Adipose tissue (tissue), 3 donors: ENCODE data around the gene PJVK. TPM values are rescaled to one million over a fixed set of nuclear protein-coding genes. Genes with fewer than 3 reads are reported as not detected.

Experiments
- H3K27ac ChIP-seq: one replicate; pipeline ENCODE4 v1.5.1; 2013; ENCODE audit warnings: low read depth, low read length
- WGBS, 3 donors: extraction: QIAGEN DNeasy Blood & Tissue Kit; methylation state at CpG; one replicate each; pipeline ENCODE4 v1.1.7; 2013; 5-methylcytosine and 5-hydroxymethylcytosine counted together
- polyA plus RNA-seq, 3 donors: library from polyadenylated mRNA; stranded (reverse); fragments of 200-250 nt; gene quantifications; one replicate each; pipeline ENCODE4 v1.2.3, GENCODE V29; 2013
- donor health status: healthy with polysubstance abuse.
- donor health status: Bipolar disorder and iron deficiency.
- donor health status: healthy.

The PJVK gene
- polyA plus RNA-seq, 3 donors = 1.6 to 8.8 (median 2.4) TPM

DNA sequence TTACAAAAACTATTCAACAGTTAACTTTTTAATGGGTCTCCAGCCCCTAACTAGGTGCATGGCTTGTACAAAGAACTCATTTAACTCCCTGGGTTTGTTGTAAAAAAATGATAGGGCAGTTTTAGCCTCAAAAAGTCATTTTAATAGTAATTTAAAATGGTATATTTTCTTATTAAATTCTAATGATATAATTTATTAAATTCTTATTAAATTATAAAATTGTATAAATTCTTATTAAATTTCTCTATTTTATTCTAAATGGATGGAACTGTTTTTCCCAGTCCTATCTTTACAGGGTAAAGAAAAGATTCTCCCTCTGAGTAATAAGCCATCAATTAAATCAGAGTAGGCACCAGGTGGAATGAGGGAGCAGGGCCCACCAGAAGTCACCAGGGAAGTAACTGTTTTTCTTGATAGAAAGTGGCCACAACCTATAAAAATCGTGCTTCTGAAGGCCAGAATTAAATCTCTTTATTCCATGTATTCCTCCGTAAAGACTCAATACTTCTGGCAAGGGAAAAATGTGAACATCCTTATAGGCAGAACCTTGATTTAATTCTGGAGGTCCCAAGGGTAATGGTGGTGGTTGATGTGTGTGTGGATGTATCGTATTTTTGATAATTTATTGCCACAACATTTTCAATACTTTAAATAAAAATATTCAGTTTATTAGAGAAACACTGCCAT is 26.4 kb downstream of the PJVK start:
- WGBS, 3 donors = 10 to 13% (median 11%) methylated on average over 3 of the region's 3 CpGs
- H3K27ac ChIP-seq = no peak overlapping the region

DNA sequence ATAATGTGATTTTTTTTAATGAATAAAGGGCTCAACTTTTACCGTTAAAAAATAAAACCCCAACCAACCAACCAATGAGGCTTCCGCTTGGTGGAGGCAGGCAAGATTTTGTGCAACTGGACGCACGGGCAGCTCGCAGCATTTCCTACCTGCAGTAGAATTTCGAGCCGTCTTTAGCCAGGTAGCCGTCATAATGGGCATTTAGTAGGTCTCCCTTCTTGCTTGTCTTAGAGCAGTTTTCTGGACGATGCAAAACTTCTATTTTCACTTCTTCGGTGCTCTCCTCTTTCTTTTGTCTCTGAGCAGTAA is 26.9 kb downstream of the PJVK start:
- H3K27ac ChIP-seq = no peak overlapping the region
- WGBS, 3 donors = 0 to 1% (median 1%) methylated on average over 10 of the region's 10 CpGs

DNA sequence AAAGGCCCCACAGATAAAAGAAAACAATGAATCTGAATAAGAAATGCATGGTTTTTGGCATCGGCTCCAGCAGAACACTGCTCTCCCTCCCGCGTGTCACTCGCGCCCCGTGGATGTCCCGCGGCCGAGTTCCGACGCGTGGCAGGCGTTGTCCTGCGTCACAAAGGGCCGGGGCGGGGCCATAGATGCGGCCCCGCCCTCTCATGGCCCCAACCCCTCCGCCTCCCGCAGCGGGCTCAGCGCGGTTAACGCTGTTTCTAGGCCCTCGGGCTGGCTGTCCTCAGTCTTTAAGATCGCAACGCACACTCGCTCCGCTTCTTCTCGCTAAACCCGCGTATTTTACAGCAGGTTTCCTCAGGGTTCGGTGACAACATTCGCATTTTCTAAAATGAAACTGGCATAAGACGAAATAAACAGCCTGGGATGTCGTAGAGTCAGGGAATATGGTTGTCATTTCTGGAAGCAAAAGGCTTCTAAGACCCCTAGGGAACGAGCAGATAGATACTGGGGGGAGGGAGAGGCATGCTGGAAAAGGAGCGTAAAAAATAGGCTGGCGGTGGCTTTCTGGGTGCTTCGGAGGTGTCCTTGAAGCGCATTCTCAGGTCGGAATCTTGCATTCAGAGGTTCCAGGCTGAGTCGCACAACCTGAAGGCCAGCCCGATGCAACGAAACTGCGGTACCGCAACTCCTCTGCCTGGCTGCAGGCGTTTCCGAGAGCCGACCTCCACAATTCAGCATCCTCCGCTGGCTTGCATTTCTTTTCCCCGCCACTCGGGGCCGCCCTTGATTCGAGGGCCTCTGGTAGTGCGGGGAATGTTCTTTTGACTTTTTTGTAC is 27.5 kb downstream of the PJVK start, which contains the start of gene FKBP7:
TSS of gene FKBP7 (minus strand) at position 162 of the 836 bp plus-strand sequence. CDS start at position 61, 101 bp downstream.
- 1% methylated on average over 56 of the region's 56 CpGs for WGBS, 3 donors
- peak within 1 kb of the TSS; percentile 82 for H3K27ac ChIP-seq

DNA sequence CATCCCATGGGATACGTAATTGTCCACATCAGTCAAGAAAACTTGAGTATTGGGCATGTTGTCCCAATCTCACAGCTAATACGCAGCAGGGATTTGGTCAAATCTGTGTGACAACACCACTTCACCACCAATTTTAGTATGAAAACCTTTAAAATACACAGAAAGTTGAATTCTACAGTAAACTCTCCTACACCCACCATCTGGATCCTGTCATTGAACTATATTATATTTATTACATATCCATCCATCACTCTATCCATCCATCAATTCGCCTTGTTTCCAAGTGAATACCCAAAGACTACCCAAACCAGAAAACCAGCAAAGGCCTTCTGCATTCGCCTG is 28.1 kb downstream of the PJVK start:
- no peak overlapping the region for H3K27ac ChIP-seq
- WGBS, 3 donors = 55 to 58% (median 57%) methylated on average over 4 of the region's 4 CpGs

DNA sequence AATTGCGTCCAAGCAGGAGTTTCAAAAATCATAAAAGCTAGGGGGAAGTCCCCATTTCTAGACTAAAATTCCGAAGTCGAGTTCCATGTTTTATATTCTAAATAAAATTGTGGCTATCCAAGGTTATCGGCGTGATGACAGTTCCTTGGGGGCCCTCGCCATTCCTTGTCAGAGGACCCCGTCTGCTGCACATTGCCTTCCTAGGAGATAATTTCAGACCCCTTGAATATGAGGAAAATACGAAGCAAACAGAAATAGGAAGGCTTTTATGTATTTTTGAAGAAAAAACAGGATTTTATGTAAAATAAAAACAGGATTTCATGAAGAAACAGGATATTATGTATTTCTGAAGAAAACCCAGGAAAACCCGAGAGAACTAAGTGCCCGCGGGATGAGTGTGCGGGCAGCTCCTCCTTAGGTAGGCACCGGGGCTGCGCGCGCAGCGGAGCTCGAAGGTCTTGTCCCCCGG is 28.6 kb downstream of the PJVK start:
- H3K27ac ChIP-seq = no peak overlapping the region
- 21 to 26% (median 22%) methylated on average over 19 of the region's 19 CpGs for WGBS, 3 donors

DNA sequence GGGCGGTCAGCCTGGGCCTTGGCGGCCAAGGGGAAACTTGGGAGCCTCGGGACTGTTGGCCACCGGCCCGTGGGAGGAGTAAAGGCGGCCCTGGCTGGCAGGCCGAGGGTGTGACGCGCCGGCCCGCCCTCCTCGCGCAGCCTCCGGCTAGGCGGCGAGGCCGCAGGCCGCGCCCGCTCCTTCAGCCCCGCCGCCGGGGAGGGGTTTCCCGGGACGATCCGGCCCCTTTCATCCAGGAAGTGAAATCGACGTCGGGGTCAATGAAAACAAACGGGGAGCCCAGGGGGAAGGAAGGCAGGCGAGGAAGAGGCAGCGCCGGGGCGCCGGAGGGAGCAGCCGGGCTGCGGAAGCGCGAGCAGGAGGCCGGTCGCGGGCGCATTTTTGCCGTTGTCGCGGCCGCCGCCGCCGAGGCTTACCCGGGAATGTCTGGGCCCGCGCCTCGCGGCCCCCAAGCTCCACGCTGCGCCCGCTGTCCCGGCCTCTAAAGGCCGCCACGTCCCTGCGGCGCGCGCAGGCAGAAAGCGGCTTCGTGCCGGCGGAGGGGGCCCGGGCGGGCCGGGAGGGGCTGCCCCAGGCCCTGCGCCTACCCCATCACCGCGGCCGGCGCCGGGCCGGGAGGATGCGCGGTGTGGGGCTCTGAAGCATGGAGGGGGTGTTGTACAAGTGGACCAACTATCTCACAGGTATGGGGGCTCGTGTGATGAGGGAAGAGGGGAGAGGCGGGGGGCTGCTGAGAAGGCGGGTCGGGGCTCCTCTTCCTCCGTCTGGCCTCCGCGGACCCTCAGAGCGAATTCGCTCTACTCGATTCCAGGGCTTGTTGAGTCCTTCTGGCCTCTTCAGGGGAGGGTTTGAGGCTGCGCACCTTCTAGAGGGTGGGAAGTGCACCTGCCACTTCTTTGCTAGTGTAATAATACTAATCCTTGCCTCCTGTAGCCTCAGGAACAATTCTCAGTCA is 29.3 kb downstream of the PJVK start, which contains the start of gene PLEKHA3:
TSS of gene PLEKHA3 (plus strand) at position 231 of the 955 bp plus-strand sequence. CDS start at position 644, 413 bp downstream.
- H3K27ac ChIP-seq = peak within 1 kb of the TSS; percentile 43
- 0% methylated on average over 64 to 92 of the region's 92 CpGs for WGBS, 3 donors

DNA sequence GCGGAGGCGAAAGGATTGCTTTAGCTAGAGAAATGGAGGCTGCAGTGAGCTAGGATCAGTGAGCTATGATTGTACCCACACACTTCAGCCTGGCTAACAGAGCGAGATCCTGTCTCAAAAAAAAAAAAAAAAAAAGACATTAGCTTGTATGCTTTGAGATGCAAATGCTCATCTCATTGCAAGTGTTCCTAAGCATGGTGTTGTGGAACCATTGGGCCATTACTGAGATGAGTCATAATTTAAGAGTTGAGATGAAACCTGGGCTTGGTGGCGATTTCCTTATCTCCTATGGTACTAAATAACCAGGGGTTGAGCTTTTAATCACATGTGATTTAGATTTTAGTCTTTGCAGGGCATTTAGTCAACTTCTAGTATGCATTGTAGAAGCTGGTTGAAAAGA is 31.3 kb downstream of the PJVK start:
- H3K27ac ChIP-seq = no peak overlapping the region
- 80 to 94% (median 94%) methylated on average over 4 of the region's 4 CpGs for WGBS, 3 donors

DNA sequence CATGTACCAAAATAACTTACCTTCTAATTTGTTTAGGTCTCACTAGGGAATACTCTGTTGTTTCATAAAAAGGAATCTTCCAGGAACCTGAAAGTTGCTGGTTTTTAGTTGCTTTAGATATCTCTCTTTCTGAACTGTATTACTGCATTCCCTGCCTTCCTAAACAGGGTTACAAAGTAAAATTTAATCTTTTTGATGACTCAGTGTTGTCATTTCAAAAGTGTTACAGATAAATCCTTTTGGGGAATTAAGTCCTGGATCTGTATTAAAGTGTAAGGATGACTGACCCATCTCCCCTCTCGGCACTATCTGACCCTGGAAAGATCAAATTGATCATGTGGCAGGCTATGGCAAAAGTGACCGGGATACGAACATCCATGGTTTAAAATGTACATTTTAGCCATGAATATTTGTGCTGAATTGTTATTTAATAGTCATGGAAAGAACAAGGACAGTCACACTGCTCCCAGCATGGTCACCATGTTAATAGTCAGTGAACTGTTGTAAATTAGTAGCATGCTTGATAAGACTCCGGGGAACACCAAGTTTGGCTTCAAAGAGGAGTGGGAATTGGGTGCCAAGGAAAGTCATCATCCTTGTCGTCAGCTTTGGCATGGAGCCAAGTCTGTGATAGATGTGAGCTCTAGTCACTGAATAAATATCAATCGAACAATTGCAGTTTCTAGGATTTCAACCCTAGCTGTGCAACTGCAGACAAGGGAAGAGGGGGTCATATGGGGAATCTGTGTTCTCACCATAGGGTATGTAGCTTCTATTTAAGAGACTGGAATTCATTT is 33.3 kb downstream of the PJVK start:
- H3K27ac ChIP-seq = no peak overlapping the region
- WGBS, 3 donors = 41 to 63% (median 58%) methylated on average over 6 of the region's 6 CpGs

DNA sequence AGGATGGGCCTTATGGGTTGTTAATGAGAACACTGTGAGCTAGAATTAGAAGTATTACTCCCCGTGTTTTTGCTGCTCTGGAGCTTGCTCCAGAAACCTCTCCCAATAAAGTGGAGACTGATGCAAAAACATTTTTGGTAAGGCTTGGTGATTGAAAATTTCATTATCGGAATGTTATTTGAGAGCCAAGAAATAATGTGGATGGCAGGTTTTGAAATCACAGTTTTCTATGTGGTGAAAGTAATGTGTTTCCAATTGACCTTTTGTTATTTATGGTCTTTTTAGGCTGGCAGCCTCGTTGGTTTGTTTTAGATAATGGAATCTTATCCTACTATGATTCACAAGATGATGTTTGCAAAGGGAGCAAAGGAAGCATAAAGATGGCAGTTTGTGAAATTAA is 34.2 kb downstream of the PJVK start:
- no peak overlapping the region for H3K27ac ChIP-seq
- 63 to 82% (median 63%) methylated on average over 3 of the region's 3 CpGs for WGBS, 3 donors

DNA sequence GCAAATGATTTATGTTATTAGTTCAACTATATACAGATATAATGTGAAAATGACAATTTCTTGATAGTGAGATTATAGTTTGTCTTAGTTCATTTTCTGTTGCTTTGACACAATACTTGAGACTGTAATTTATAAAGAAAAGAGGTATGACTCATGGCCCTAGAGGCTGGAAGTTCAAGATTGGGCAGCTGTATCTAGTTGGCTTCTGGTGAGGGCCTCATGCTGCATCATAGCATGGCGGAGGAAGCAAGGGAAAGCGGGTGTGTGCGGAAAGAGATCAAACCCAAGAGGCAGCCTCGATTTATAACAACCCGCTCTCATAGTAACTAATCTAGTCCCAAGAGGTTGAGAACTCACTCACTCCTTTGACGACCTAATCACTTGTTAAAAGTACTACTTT is 40.4 kb downstream of the PJVK start:
- 87 to 96% (median 96%) methylated on average over 6 of the region's 6 CpGs for WGBS, 3 donors
- H3K27ac ChIP-seq = no peak overlapping the region

DNA sequence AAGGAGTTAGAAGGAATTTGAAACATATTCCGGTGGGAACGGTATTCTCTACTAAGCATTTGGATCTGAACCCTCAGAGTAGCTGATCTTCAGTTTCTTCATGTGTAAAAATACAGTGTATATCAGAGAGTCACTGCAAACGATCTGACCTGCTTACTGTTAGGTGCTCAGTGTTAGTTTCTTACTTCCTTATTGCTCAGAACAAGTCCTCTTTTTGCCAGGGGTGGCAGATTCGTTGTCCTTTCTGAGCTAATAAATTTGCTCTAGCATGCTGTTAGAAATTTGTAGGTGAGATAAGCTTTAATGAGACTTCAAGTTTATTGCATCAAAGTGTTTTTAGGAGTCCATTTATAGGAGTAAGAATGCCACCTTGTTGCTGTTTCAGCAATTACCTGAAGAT is 44.9 kb downstream of the PJVK start:
- H3K27ac ChIP-seq = no peak overlapping the region
- WGBS, 3 donors = 70 to 85% (median 76%) methylated on average over 4 of the region's 4 CpGs

DNA sequence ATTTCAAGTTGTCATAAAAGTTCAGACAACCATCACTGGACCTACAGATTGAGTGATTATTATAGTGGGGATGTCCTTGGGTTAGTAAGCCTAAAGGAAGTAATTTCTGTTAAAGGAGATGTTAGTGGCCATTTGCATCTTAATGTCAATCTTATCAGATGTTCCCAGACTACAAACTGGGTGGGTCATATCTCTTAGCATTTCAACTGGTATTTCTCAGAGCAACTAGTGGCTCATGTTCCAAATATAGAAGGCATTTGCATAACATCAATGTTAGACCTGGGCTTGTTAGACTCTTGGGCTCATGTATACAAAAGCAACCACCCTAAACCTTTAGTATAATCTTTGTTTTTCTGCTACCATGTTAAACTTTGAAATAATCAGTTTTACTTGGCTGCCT is 47.0 kb downstream of the PJVK start:
- H3K27ac ChIP-seq = no peak overlapping the region

DNA sequence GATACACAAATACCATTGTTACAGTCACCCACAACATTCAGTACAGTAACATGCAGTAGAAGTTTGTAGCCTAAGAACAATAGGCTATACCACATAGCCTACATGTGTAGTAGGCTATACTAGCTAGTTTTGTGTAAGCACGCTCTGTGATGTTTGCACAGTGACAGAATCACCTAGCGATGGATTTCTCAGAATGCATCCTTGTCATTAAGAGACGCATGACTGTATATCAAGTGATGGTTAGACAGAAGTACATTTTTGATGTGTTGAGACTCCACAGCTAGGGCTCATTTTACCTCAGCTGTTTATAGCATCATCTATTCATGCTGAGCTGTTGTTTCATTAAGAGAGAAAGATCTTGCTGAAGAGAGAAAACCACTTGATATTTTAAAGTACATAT is 48.5 kb downstream of the PJVK start:
- no peak overlapping the region for H3K27ac ChIP-seq
- 93 to 98% (median 98%) methylated on average over 3 of the region's 3 CpGs for WGBS, 3 donors

DNA sequence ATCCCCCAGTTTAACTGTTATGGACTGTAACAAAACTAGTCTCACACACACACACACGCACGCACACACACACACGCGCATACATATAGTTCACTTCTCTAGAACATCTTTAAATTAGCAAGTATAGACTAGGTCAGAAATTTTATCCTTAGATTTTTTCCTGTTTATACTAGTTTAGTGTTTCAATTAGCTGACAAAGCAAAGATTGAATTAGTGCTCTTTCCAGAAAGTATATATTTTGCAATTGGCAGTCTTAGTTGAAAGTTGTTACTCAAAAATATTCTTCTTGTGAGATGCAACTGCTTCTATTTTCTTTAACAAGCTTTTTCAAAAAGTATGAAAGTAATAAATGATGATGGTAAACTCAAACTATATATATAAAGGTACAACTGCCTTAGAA is 51.6 kb downstream of the PJVK start:
- H3K27ac ChIP-seq = no peak overlapping the region
- WGBS, 3 donors = 94 to 99% (median 95%) methylated on average over 4 of the region's 4 CpGs

DNA sequence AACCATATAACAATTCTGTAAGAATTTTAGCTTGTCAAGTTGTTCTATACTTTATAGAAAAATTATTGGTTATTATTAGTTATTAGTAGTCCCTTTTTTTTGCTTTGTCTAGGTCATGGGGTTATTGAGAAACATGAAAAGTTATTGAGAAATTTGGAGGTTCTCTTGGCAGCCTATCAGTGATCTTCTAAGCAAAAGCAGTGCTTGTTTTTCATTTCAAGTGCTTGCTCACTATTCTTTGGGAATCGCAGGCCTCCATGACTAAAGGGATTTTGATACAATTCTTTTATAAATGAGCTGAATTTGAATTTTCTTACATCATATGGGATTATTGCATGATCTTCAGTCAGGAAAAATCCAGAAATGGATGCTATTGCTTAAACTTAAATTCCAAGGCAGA is 54.9 kb downstream of the PJVK start:
- no peak overlapping the region for H3K27ac ChIP-seq
- 76 to 88% (median 85%) methylated on average over 1 of the region's 1 CpG for WGBS, 3 donors

DNA sequence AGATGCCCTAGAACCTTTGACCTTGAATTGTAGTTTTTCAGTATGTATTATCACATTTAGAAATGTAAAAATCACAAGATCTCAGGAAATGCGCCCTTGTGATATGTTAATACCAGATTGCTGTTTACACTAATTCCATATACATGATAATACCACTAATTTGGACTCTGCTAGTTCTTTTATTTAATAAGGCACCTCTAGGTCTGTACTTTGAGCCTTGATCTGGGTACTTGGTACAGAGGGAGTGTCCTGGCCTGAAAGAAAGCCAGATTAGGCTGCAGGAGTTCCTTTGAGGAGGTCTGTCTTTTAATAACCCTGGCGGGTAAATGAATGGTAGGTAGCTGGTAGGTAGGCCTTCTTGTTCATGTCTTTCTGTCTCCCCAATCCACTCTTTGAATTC is 55.3 kb downstream of the PJVK start:
- 82 to 100% (median 93%) methylated on average over 2 of the region's 2 CpGs for WGBS, 3 donors
- no peak overlapping the region for H3K27ac ChIP-seq

DNA sequence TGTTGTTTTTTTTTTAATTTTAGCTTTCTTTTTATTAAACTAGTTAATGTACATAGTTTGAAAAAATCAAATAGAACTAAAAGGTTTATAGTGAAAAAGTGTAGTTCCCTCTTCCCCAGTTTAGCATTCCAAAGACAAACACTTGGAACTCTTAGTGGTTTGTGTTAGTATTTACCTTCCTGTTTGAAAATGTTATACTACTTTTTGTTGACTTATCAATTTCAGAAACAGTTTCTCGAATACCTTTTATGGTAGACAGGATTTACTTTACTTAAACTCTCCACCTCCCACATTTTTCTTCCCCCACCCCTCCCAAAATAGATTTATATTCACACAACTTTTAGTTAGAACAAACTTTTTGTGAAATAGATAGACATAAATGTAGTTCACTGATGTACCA is 55.8 kb downstream of the PJVK start:
- WGBS, 3 donors = 81 to 98% (median 91%) methylated on average over 1 of the region's 1 CpG
- no peak overlapping the region for H3K27ac ChIP-seq

DNA sequence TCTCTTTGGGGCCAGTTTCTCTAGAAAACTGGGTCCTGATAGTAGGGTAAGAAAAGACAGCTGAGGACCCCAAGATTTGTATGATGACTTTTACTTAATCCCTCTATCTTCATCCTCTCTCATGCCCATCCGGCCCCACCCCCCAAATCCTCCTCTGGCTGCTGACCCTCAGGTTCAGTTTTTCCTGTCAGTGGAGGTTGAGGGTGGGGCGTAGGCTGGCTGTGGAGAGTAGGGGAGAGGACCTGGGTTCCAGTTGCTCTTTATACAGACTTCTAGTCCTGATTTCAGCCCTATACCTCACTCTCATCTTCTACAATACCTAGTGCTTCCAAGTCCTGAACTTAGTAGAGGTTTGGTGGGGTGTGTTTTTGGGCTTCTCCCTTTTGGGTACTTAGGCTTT is 57.5 kb downstream of the PJVK start:
- 92 to 100% (median 94%) methylated on average over 2 of the region's 2 CpGs for WGBS, 3 donors
- no peak overlapping the region for H3K27ac ChIP-seq
